A549 (cell line): ENCODE results near the gene GALNT14. TPM values are rescaled to one million over a fixed set of nuclear protein-coding genes. Genes with fewer than 3 reads are reported as not detected.

Experiments used
- ATAC-seq, 2 experiments: fragments of 200-7000 bp in 1 of 2; fragments of >200 bp in 1 of 2; cut with Nextera tagmentation in 1 of 2; cut with Tn5 transposase in 1 of 2; 3 replicates each; pipeline versions ENCODE4 v1.8.0 to v1.9.1; 2018 to 2020; ENCODE audit warnings: mild to moderate bottlenecking in 1 of 2, moderate library complexity in 1 of 2
- CTCF ChIA-PET: fragments of 300-600 bp; sonication (Branson Sonifier 250); formaldehyde crosslinking; extraction: SDS; loops from one replicate; lab custom pipeline; 2021; ENCODE audit warnings: antibody characterized with exemption, inconsistent platforms; lab: Yijun Ruan, JAX
- POLR2A ChIA-PET: fragments of 350-600 bp; formaldehyde crosslinking; extraction: SDS; loops from one replicate; lab custom pipeline; 2021; ENCODE audit warnings: antibody characterized with exemption, inconsistent platforms; lab: Yijun Ruan, JAX
- DNase-seq, 2 experiments: peaks; one replicate each; pipeline versions ENCODE4 v3.0.0 to v3.0.0-alpha.2; 2011 to 2016; ENCODE audit warnings: low read depth in 1 of 2, low spot score in 1 of 2
- FAIRE-seq: peaks from 2 replicates; lab custom pipeline; 2011; peaks lifted over from hg19 to GRCh38; lab: Jason Lieb, UNC
- H3K27ac ChIP-seq, 2 experiments: fragments of >200 bp; sonication (Bioruptor Twin); formaldehyde crosslinking; 3 replicates each; pipeline ENCODE4 v1.5.1; 2016 to 2017
- H3K4me1 ChIP-seq: fragments of >200 bp; sonication (Bioruptor Twin); formaldehyde crosslinking; 3 replicates; pipeline ENCODE4 v1.6.1; 2016
- H3K4me2 ChIP-seq: fragments of >200 bp; sonication (Bioruptor Twin); formaldehyde crosslinking; 3 replicates; pipeline ENCODE4 v1.6.1; 2016
- H3K4me3 ChIP-seq: fragments of >200 bp; sonication (Bioruptor Twin); formaldehyde crosslinking; 3 replicates; pipeline ENCODE4 v1.5.1; 2016
- H3K9me3 ChIP-seq: fragments of >200 bp; sonication (Bioruptor Twin); formaldehyde crosslinking; 3 replicates; pipeline ENCODE4 v1.6.1; 2016
- CEBPB ChIP-seq, 2 experiments: fragments of >200 bp in 1 of 2; sonication (Bioruptor Twin) in 1 of 2; formaldehyde crosslinking in 1 of 2; IDR thresholded peaks; 2 replicates each; pipeline ENCODE4 v1.6.1; 2012 to 2016
- CTCF ChIP-seq: fragments of >200 bp; sonication (Bioruptor Twin); formaldehyde crosslinking; IDR thresholded peaks from 3 replicates; pipeline ENCODE4 v1.5.1; 2016
- ELK1 ChIP-seq: fragments of 150-350 bp; IDR thresholded peaks from 2 replicates; pipeline ENCODE4 v1.6.1; 2014; ENCODE audit warnings: low read depth, mild to moderate bottlenecking, low read length
- EP300 ChIP-seq, 2 experiments: fragments of >200 bp; sonication (Bioruptor Twin); formaldehyde crosslinking; IDR thresholded peaks; 2 replicates in 1 of 2; 3 replicates in 1 of 2; pipeline ENCODE4 v1.6.1; 2016 to 2017
- FOSB ChIP-seq: fragments of 250-450 bp; sonication (Bioruptor Pico); IDR thresholded peaks from 2 replicates; pipeline ENCODE4 v1.5.0; 2020; ENCODE audit warnings: mild to moderate bottlenecking, moderate library complexity
- FOSL2 ChIP-seq, 2 experiments: fragments of 450-650 bp in 1 of 2; fragments of >200 bp in 1 of 2; sonication (Bioruptor Twin) in 1 of 2; formaldehyde crosslinking; IDR thresholded peaks; 2 replicates each; pipeline versions ENCODE4 v1.5.0 to v1.6.1; 2016 to 2020; ENCODE audit warnings: mild to moderate bottlenecking in 1 of 2, moderate library complexity in 1 of 2
- FOXS1 ChIP-seq: fragments of 250-450 bp; sonication (Bioruptor Pico); IDR thresholded peaks from 2 replicates; pipeline ENCODE4 v1.5.0; 2020; ENCODE audit warnings: mild to moderate bottlenecking, moderate library complexity
- HEYL ChIP-seq: fragments of 250-450 bp; sonication (Bioruptor Pico); IDR thresholded peaks from 2 replicates; pipeline ENCODE4 v1.8.0; 2021; ENCODE audit warnings: mild to moderate bottlenecking, moderate library complexity
- JUN ChIP-seq, 2 experiments: fragments of >200 bp; sonication (Bioruptor Twin); formaldehyde crosslinking; IDR thresholded peaks; 2 replicates in 1 of 2; 3 replicates in 1 of 2; pipeline ENCODE4 v1.6.1; 2016 to 2017
- JUNB ChIP-seq: fragments of >200 bp; sonication (Bioruptor Twin); formaldehyde crosslinking; IDR thresholded peaks from 2 replicates; pipeline ENCODE4 v1.6.1; 2016
- KDM1A ChIP-seq: fragments of 200-600 bp; sonication (generic); IDR thresholded peaks from 2 replicates; pipeline ENCODE4 v1.6.1; 2016; ENCODE audit warnings: low read depth, mild to moderate bottlenecking
- KDM5A ChIP-seq: fragments of 200-600 bp; sonication (generic); IDR thresholded peaks from 2 replicates; pipeline ENCODE4 v1.6.1; 2016; ENCODE audit warnings: antibody characterized with exemption, mild to moderate bottlenecking
- MAX ChIP-seq: IDR thresholded peaks from 2 replicates; pipeline ENCODE4 v1.6.1; 2012
- MAZ ChIP-seq: fragments of 150-350 bp; IDR thresholded peaks from 2 replicates; pipeline ENCODE4 v1.6.1; 2014; ENCODE audit warnings: antibody characterized with exemption, low read depth, low read length, borderline replicate concordance
- NFE2L2 ChIP-seq: fragments of 150-350 bp; conservative IDR thresholded peaks from 2 replicates; pipeline ENCODE4 v1.6.1; 2014; ENCODE audit warnings: low read length
- NPAS2 ChIP-seq: fragments of 250-450 bp; sonication (Bioruptor Pico); IDR thresholded peaks from 2 replicates; pipeline ENCODE4 v1.8.0; 2022; ENCODE audit warnings: mild to moderate bottlenecking, moderate library complexity, borderline replicate concordance
- PHF8 ChIP-seq: fragments of 200-600 bp; sonication (generic); IDR thresholded peaks from 2 replicates; pipeline ENCODE4 v1.6.1; 2016; ENCODE audit warnings: low read depth, mild to moderate bottlenecking, antibody characterized with exemption, moderate library complexity, borderline replicate concordance
- RAD21 ChIP-seq, 2 experiments: fragments of >200 bp in 1 of 2; sonication (Bioruptor Twin) in 1 of 2; formaldehyde crosslinking in 1 of 2; IDR thresholded peaks in 1 of 2; conservative IDR thresholded peaks in 1 of 2; 2 replicates in 1 of 2; 3 replicates in 1 of 2; pipeline ENCODE4 v1.6.1; 2012 to 2018; ENCODE audit warnings: inconsistent platforms in 1 of 2
- RARB ChIP-seq: fragments of 250-450 bp; sonication (Bioruptor Pico); IDR thresholded peaks from 2 replicates; pipeline ENCODE4 v1.8.0; 2021; ENCODE audit warnings: mild to moderate bottlenecking, moderate library complexity
- RFX5 ChIP-seq: fragments of 450-650 bp; IDR thresholded peaks from 2 replicates; pipeline ENCODE4 v1.7.1; 2014; ENCODE audit warnings: antibody characterized with exemption, mild to moderate bottlenecking, moderate library complexity
- SMC3 ChIP-seq: fragments of >200 bp; sonication (Bioruptor Twin); formaldehyde crosslinking; IDR thresholded peaks from 3 replicates; pipeline ENCODE4 v1.6.1; 2018; ENCODE audit warnings: inconsistent platforms
- SREBF2 ChIP-seq: fragments of 450-650 bp; IDR thresholded peaks from 2 replicates; pipeline ENCODE4 v1.6.1; 2014; ENCODE audit warnings: mild to moderate bottlenecking, moderate library complexity
- TFCP2L1 ChIP-seq: fragments of 250-450 bp; sonication (Bioruptor Pico); IDR thresholded peaks from 2 replicates; pipeline ENCODE4 v1.5.0; 2021; ENCODE audit warnings: mild to moderate bottlenecking
- ZC3H11A ChIP-seq: fragments of 450-650 bp; IDR thresholded peaks from 2 replicates; pipeline ENCODE4 v1.6.1; 2014; ENCODE audit warnings: antibody characterized with exemption, mild to moderate bottlenecking
- ZFP36 ChIP-seq: fragments of 450-650 bp; IDR thresholded peaks from 2 replicates; pipeline ENCODE4 v1.6.1; 2014; ENCODE audit warnings: borderline replicate concordance; ENCODE audit not compliant: partially characterized antibody
- ZNF302 ChIP-seq: fragments of 250-450 bp; sonication (Bioruptor Pico); IDR thresholded peaks from 2 replicates; pipeline ENCODE4 v1.9.0; 2021; ENCODE audit warnings: inconsistent platforms, mild to moderate bottlenecking, moderate library complexity
- ZSCAN20 ChIP-seq: fragments of 250-450 bp; sonication (Bioruptor Pico); IDR thresholded peaks from 2 replicates; pipeline ENCODE4 v1.8.0; 2022; ENCODE audit warnings: mild to moderate bottlenecking, moderate library complexity
- WGBS: methylation state at CpG from one replicate; pipeline ENCODE4 v1.1.6; 2017; ENCODE audit errors: missing lambda C conversion rate; 5-methylcytosine and 5-hydroxymethylcytosine counted together
- polyA plus RNA-seq, 4 experiments: library from polyadenylated mRNA; depleted of rRNA in 3 of 4; stranded (reverse); fragments of >200 nt; fragmentation: RNase III in 1 of 4; extraction: RNeasy Plus Mini Kit Qiagen cat#74134 plus additional on column Dnase treatment in 1 of 4; gene quantifications; 2 replicates in 3 of 4; 3 replicates in 1 of 4; pipeline ENCODE4 v1.2.3, GENCODE V29; 2011 to 2017
- TF ChIP-seq, protein P1 (sequence below): fragments of >200 bp; sonication (Bioruptor Twin); formaldehyde crosslinking; IDR thresholded peaks from 2 replicates; pipeline ENCODE4 v1.6.1; 2016
- TF ChIP-seq, protein P2 (sequence below): IDR thresholded peaks from 2 replicates; pipeline ENCODE4 v1.6.1; 2012
- TF ChIP-seq, protein P3 (sequence below): fragments of 450-650 bp; IDR thresholded peaks from 2 replicates; pipeline ENCODE4 v1.6.1; 2014; ENCODE audit warnings: antibody characterized with exemption
- TF ChIP-seq, protein P4 (sequence below): IDR thresholded peaks from 2 replicates; pipeline ENCODE4 v1.6.1; 2012; ENCODE audit warnings: low read depth, borderline replicate concordance

GALNT14 gene
- polyA plus RNA-seq, 2 of the 4 experiments (the other 2 are of a cell fraction): 34.4 to 38.3 TPM

DNA sequence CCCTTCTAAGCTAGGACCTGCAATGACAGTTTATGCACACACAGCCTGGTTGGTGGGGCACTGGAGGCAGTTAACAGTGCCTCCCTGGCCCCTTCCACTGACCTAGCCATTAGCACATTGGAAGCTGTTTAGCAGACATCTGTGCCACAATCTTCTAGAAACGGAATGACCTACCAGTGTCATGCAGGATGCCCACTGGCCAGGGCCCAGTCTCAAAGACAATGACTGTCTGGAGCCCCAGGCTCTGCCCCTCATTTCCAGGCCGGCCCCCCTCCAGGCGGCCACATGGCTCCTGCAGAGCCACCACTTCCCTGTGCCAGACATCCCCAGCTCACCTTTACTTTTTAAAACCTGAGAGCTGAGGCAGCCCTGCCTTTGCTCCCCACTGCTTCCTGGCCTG is 207.5 kb downstream of the GALNT14 start:
- no peaks in the 10 kb centered on the region for H3K4me1 ChIP-seq
- no peaks in the 10 kb centered on the region for H3K9me3 ChIP-seq
- H3K4me2 ChIP-seq: no peak overlapping the region
- FAIRE-seq: no peak
- ATAC-seq: no peak
- H3K27ac ChIP-seq: no peak overlapping the region
- no peak for DNase-seq
- ChIA-PET CTCF (interaction anchor here (0.9 to 1.2 kb wide), 2 partner anchors 10 to 208 kb away, joined by 3 read pairs; partner anchors contain the start of gene GALNT14), POLR2A (no interaction called here)
- TF ChIP-seq RAD21 (conservative IDR thresholded peaks at IDR 0.05 in 1 of 2, IDR thresholded peaks at IDR 0.05 in 1 of 2): no peak
- TF ChIP-seq FOSB (CRISPR knock-in tag): no peak
- no peak for TF ChIP-seq JUNB
- TF ChIP-seq NPAS2 (CRISPR knock-in tag): no peak
- TF ChIP-seq ELK1: no peak
- TF ChIP-seq, protein P1, sequence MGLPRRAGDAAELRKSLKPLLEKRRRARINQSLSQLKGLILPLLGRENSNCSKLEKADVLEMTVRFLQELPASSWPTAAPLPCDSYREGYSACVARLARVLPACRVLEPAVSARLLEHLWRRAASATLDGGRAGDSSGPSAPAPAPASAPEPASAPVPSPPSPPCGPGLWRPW: no peak
- no peak for TF ChIP-seq JUN (IDR thresholded peaks at IDR 0.05)
- TF ChIP-seq MAZ: no peak
- TF ChIP-seq KDM1A: no peak
- TF ChIP-seq RFX5: no peak
- TF ChIP-seq ZNF302 (CRISPR knock-in tag): no peak
- no peak for TF ChIP-seq CTCF
- TF ChIP-seq FOXS1 (CRISPR knock-in tag): no peak
- no peak for TF ChIP-seq ZSCAN20 (CRISPR knock-in tag)
- no peak for TF ChIP-seq MAX
- no peak for TF ChIP-seq NFE2L2
- TF ChIP-seq, protein P2, sequence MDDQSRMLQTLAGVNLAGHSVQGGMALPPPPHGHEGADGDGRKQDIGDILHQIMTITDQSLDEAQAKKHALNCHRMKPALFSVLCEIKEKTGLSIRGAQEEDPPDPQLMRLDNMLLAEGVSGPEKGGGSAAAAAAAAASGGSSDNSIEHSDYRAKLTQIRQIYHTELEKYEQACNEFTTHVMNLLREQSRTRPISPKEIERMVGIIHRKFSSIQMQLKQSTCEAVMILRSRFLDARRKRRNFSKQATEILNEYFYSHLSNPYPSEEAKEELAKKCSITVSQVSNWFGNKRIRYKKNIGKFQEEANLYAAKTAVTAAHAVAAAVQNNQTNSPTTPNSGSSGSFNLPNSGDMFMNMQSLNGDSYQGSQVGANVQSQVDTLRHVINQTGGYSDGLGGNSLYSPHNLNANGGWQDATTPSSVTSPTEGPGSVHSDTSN: no peak
- TF ChIP-seq SMC3: no peak
- no peak for TF ChIP-seq KDM5A
- WGBS: 87% methylated on average over 3 of the region's 3 CpGs
- no peak overlapping the region for H3K4me3 ChIP-seq

DNA sequence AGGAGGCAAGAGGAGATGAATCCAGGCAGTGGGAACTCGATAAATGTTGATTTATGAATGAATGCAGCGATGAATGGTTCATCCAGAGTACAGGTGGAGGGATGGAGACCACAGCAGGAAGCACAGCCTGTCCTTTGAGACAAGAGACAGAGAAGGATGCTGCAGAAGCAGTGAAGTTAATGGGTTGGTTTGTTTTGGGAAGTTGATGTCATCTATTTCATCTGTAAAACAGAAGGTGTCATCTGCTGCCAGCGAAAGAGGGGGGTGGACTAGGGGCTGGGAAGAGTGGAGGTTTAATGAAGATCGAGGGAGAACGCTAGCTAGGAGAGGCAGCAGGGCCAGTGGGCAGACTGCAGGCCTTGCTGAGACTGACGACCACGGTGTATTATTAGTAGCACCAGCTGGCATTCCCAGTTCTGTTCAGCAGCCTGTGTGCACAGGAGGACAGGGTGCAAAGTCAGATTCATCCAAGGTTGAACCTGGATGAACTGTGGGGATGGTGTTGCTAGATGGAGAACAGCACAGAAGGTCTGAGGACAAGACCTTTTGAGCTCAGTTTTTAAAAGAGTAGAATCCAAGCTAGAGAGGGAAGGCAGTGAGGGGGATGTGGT is 210.7 kb downstream of the GALNT14 start:
- CTCF ChIA-PET: no interaction called here

More for the DNA sequence above, 210.7 kb downstream of the GALNT14 start:
- 81% methylated on average over 7 of the region's 7 CpGs for WGBS
- H3K4me2 ChIP-seq: no peak overlapping the region
- FAIRE-seq (no peak), ATAC-seq (no peak)
- POLR2A ChIA-PET: no interaction called here
- no peaks in the 10 kb centered on the region for H3K4me1 ChIP-seq
- no peak overlapping the region for H3K27ac ChIP-seq
- no peaks in the 10 kb centered on the region for H3K9me3 ChIP-seq
- no peak overlapping the region for H3K4me3 ChIP-seq
- no peak for TF ChIP-seq NPAS2 (CRISPR knock-in tag)
- TF ChIP-seq, protein P3, sequence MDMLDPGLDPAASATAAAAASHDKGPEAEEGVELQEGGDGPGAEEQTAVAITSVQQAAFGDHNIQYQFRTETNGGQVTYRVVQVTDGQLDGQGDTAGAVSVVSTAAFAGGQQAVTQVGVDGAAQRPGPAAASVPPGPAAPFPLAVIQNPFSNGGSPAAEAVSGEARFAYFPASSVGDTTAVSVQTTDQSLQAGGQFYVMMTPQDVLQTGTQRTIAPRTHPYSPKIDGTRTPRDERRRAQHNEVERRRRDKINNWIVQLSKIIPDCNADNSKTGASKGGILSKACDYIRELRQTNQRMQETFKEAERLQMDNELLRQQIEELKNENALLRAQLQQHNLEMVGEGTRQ: no peak
- TF ChIP-seq CEBPB (IDR thresholded peaks at IDR 0.05): no peak
- no peak for TF ChIP-seq PHF8
- TF ChIP-seq TFCP2L1: no peak
- TF ChIP-seq HEYL (CRISPR knock-in tag): no peak
- TF ChIP-seq ZFP36: no peak
- no peak for TF ChIP-seq RARB (CRISPR knock-in tag)
- TF ChIP-seq, protein P4, sequence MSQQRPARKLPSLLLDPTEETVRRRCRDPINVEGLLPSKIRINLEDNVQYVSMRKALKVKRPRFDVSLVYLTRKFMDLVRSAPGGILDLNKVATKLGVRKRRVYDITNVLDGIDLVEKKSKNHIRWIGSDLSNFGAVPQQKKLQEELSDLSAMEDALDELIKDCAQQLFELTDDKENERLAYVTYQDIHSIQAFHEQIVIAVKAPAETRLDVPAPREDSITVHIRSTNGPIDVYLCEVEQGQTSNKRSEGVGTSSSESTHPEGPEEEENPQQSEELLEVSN: no peak
- TF ChIP-seq FOSL2 (IDR thresholded peaks at IDR 0.05): no peak
- TF ChIP-seq FOSL2 (CRISPR knock-in tag; IDR thresholded peaks at IDR 0.05): no peak
- no peak for TF ChIP-seq JUN (IDR thresholded peaks at IDR 0.05)
- no peak for TF ChIP-seq SREBF2
- no peak for TF ChIP-seq FOXS1 (CRISPR knock-in tag)
- no peak for TF ChIP-seq EP300 (IDR thresholded peaks at IDR 0.05)
- TF ChIP-seq ZC3H11A: no peak
- TF ChIP-seq, all 56 proteins: peak for 0
- no peak for DNase-seq
